Activated CD4-positive, alpha-beta T cell treated with anti-CD3 and anti-CD28 coated beads, Interleukin-2, amount 50 U/mL, for 16 hours (primary cell): ENCODE results near the gene XPNPEP2.

Experiments used
- DNase-seq: peaks from one replicate; pipeline ENCODE4 v3.0.0-alpha.2; 2020

XPNPEP2 gene

DNA sequence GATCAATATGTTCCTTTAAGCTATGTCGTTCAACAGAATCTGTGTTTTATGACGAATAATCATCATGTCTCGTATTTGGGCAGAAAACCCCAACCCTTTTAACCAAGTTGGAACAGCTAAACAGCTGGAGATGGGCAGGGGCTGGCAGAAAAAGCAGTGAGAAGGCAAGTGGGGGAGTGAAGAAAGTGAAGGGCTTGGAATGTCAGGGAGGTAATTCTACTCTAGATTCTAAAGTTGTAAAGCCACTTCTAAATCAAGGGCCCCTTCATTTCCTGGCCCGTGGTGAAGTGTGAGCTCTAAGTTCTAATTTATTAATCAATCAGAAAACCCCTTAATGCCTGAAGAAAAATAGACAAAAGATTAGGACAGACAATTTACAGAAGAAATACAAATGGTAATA is 61.4 kb downstream of the XPNPEP2 start:
- no peak for DNase-seq

DNA sequence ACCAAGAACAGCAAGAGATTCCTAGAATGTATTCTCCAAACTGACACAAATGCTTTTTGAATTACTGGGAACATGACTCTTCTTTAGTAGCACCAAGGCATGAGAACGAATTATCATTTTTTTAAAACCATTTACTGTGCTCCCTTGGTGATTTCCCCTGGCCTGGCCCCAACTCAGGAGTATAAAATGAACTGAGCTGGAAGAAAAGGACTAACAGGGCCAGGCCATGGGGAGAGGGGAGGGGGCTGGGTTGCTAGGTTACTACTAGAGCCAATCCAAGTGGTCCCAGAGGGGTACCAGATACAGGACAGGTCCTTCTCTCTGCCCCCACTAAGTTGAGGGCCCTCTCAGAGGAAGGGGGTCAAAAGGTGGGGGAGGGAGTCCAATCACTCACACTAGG is 64.1 kb downstream of the XPNPEP2 start:
- DNase-seq: no peak

DNA sequence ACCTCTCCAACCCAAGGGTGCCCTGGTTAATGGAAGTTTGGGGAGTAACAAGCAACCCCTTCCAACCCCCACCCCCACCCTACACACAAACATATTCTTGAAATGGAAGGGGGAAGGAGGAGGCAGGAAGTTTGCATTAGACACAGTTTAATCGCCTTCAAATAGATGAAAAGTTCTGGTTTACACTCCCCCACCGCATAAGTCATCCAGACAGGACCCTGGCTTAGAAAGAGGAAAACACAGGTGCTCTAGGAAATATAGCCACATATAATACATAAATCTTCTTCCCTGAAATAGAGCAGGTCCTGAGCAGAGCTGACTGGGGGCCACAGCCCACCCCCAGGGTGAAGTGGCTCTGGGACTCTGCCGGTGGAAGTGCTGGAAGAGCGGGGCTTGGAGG is 66.0 kb downstream of the XPNPEP2 start:
- DNase-seq: no peak

DNA sequence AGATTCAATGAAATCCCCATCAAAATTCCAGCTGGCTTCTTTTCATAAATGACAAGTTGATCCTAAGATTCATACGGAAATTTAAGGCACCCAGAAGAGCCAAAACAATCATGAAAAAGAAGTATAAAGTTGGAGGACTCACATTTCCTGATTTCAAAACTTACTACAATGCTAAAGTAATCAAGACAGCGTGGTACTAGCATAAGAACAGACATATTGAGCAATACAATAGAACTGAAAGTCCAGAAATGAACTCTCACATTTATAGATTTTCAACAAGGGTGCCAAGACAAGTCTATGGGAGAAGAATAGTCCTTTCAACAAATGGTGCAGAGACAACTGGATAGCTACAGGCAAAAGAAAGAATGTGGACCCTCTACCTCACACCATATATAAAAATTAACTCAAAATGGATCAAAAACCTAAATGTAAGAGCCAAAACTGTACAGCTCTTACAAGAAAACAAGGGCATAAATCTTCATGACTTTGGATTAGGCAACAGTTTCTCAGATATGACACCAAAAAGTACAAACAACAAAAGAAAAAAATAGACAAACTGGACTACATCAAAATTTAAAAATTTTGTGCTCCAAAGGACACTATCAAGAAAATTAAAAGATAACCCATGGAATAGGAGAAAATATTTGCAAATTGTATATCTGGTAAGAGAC is 69.5 kb downstream of the XPNPEP2 start:
- DNase-seq: no peak

DNA sequence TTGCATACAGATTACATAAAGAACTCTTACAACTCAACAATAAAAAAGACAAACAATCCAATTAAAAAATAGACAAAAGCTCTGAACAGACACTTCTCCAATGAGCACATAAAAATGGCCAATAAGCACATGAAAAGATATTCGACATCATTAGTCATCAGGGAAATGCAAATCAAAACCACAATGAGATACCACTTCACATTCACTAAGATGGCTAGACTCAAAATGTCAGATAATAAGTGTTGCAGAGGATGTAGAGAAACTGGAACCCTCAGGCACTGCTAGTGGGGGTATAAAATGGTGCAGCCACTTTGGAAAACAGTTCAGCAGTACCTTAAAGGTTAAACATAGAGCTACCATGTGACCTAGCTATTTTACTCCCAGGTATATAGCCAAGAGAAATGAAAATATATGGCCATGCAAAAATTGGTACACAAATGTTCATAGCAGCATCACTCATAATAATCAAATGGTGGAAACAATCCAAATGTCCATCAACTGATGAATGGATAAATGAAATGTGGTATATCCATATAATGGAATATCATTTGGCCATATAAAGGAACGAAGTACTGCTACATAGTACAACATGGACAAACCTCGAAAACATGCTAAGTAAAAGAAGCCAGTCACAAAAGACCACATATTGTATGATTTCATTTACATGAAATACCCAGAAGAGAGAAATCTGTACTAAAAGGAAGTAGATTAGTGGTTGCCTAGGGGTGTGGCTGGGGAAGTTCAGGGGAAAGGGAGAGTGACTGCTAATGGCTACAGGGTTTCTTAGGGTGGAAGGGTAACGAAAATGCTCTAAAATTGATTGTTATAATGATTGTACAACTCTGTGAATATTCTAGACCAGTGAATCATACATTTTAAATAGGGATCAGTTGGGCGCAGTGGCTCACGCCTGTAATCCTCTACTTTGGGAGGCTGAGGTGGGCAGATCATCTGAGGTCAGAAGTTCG is 70.3 kb downstream of the XPNPEP2 start:
- DNase-seq: no peak

DNA sequence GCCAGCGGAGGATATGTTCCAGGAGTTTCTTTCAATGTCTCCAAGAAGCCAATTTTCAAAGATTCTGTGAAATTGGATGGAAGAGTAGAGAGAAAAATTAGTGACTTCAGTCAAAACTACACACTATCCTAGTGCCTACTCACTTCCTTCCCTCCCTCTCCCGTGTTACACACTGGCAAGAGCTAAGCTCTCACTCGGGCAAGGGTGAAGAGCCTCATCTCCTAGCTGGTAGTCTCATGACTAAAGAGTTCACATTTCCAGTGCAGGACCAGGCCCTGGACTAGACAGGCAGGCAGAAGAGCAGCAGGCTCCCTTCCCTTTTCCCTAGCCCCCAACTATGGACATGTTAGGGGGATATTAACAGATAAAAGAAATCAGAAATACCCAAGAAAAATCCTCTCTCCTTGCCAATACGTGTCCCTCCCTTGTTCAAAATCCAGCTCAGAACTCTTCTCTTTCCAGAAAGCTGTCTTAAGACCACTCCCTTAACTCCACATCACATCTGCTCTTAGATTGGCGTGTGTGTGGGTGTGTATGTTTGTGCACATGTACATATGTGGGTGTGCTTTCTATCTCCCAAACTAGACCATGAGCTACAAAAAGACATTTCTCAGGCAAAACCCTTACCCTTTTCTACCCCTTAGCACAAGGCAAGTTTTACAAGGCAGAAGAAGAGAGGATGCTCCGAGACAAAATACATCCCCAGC is 75.0 kb downstream of the XPNPEP2 start:
- DNase-seq: no peak

DNA sequence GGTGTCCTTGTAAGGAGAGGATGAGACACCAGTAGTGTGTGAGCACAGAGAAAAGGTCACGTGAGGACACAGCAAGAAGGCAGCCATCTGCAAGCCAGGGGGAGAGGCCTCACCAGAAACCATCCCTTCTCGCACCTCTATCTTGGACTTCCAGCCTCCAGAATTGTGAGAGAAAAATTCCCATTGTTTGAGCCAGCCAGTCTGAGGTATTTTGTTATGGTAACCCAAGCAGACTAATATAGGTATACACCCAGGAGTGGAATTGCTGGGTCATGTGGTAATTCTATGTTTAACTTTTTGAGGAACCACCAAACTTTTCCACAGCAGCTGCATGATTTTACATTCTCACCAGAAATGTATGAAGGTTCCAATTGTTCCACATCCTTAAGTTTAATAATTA is 79.3 kb downstream of the XPNPEP2 start:
- DNase-seq: no peak
